ENCODE data around the gene DYNLT2.

DNA sequence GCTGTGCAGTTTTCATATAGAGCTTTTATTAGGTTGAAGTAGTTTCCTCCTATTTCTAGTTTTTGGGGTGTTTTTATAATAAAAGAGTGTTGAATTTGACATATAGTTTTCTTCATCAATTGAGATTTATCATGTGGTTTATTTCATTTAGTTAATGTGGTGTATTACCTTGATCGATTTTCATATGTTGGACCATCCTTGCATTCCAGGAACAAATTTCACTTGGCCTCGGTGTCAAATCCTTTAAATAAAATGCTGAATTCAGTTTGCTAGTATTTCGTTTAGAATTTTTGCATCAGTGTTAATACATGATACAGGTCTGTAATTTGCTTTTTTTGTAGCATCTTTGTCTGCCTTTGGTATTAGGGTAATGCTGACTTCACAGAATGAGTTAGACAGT, 6.0 kb downstream of the DYNLT2 start:
- TF ChIP-seq, protein P1, sequence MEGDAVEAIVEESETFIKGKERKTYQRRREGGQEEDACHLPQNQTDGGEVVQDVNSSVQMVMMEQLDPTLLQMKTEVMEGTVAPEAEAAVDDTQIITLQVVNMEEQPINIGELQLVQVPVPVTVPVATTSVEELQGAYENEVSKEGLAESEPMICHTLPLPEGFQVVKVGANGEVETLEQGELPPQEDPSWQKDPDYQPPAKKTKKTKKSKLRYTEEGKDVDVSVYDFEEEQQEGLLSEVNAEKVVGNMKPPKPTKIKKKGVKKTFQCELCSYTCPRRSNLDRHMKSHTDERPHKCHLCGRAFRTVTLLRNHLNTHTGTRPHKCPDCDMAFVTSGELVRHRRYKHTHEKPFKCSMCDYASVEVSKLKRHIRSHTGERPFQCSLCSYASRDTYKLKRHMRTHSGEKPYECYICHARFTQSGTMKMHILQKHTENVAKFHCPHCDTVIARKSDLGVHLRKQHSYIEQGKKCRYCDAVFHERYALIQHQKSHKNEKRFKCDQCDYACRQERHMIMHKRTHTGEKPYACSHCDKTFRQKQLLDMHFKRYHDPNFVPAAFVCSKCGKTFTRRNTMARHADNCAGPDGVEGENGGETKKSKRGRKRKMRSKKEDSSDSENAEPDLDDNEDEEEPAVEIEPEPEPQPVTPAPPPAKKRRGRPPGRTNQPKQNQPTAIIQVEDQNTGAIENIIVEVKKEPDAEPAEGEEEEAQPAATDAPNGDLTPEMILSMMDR (conservative IDR thresholded peaks at IDR 0.05 in 1 of 2, IDR thresholded peaks at IDR 0.05 in 1 of 2; ENCODE audit: low read depth in 1 of 2, low read length in 2 of 2), result no peak
- TF ChIP-seq EZH2 (IDR thresholded peaks at IDR 0.05; ENCODE audit: low read length, missing control alignments), result no peak
